HL-60/S4 treated with phorbol 12-myristate 13-acetate at 8.2 ng/mL for 4 days and 3 days (cell line): ENCODE data around the gene DLG4.
"Not testable (repeated sequence)": the region's sequence is repeated elsewhere in the genome, so short reads cannot be mapped to it uniquely, and the experiment has no call there.

ENCODE experiments used
- in situ Hi-C: fragments of 300-500 bp; cut with MboI; formaldehyde crosslinking; loops from 2 replicates; pipeline ENCODE4 v1.15.0; 2022; ENCODE audit warnings: low sequenced_read_pairs

DLG4 gene

GRCh38 chr17:7190276-7190917 lies 29.2 kb downstream of the DLG4 start:
- in situ Hi-C loops, result no loop called here

DNA sequence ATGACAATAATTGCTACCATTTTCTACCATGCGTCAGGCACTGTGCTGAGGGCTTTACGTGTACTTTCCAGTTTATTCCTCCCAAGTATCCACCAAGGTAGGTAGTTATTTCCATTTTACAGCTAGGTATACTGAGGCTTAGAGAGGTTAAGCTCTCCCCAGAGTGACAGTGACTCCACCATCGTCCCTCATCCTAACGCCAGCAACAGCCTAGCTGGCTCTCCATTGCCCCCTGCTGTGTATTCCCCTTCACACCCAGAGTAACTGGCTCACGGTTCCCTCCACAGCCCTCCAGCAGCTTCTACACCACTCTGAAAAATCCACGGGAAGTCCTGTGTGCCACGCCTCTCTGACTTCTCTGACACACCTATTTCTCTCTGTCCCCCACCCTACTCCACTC lies 33.4 kb downstream of the DLG4 start:
- in situ Hi-C loops, result no loop called here

DNA sequence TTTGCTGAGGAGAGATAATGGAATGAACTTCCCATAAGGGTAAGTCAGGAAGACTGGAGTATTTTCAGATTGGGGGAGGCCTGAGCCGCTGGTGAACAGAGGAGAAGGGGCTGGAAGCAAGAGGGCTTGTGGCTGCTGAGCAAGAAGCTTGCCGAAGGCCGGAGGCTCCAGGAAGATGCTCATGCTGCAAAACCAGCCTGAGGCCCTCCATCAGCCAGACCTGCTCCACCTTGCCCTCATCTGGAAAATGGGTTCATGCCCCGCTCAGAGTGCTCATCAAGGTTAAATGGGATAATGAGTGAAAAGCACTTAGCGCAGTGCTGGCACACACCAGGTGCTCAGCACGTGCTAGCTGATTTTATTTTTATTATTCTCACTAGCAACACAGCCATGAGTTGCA lies 35.0 kb downstream of the DLG4 start:
- in situ Hi-C loops, result no loop called here

DNA sequence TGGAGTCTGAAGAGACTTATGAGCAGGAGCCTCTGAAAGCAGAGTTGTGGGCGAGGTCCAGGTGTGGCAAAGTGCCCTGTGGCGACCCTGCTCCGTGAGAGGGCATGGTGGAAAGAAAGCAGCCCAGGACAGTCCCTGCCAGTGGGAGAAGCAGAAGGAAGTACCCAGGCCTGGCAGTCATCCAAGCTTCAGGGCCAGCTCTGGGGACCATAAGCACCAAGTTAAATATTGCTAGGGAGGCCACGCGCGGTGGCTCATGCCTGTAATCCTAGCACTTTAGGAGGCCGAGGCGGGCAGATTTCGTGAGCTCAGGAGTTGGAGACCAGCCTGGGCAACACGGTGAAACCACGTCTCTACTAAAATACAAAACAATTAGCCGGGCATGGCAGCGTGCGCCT lies 35.5 kb downstream of the DLG4 start:
- in situ Hi-C loops, result no loop called here

GRCh38 chr17:7183433-7184090 lies 36.1 kb downstream of the DLG4 start:
- in situ Hi-C loops, result no loop called here

DNA sequence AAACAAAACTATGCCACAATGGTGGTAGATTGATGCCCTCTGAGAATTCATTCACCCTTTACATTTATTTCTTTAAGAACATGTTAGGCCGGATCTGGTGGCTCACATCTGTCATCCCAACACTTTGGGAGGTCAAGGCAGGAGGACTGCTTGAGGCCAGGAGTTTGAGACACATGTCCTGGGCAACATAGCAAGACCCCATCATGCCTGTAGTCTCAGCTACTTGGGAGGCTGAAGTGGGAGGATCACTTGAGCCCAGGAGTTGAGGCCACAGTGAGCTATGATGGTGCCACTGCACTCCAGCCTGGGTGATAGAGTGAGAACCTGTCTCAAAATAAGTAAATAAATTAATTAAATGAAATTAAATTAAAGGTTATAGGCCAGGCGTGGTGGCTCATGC lies 37.5 kb downstream of the DLG4 start:
- in situ Hi-C loops, result not testable (repeated sequence)

GRCh38 chr17:7179317-7180254 lies 40.0 kb downstream of the DLG4 start, which contains the start of gene ASGR1:
Gene ASGR1, minus strand, starts transcription at chr17:7179370. Its CDS starts 807 bp downstream, at chr17:7178563.
- in situ Hi-C loops, result no loop called here

- in situ Hi-C loops, result no loop called here
Observed at GRCh38 chr17:7178973-7179316, 40.7 kb downstream of the DLG4 start.

- in situ Hi-C loops, result no loop called here
Observed at GRCh38 chr17:7177954-7178477, 41.6 kb downstream of the DLG4 start.

- in situ Hi-C loops, result no loop called here
Observed at GRCh38 chr17:7177191-7177953, 42.3 kb downstream of the DLG4 start.

GRCh38 chr17:7176841-7177190 lies 42.8 kb downstream of the DLG4 start:
- in situ Hi-C loops, result no loop called here

DNA sequence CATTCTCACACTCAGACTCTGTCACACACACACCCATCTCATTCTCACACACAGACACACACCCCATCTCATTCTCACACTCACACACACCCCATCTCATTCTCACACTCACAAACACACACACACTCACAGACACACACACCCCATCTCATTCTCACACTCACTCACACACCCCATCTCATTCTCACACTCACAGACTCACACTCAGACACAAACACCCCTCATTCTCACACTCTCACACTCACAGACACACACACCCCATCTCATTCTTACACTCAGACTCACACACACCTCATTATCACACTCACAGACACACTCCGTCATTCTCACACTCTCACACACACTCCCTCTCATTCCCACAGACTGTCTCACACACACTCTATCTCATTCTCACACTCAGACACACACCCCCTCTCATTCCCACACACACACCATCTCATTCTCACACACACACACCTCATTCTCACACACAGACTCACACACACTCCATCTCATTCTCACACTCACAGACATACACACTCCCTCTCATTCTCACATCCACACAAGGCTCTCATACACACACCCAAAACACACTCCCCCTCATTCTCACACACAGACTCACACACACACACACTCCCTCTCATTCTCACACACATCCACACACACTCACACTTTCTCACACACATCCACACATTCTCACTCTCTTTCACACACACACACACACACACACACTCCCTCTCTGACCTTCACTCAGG lies 43.4 kb downstream of the DLG4 start:
- in situ Hi-C loops, result no loop called here

GRCh38 chr17:7175330-7175733 lies 44.3 kb downstream of the DLG4 start:
- in situ Hi-C loops, result no loop called here

DNA sequence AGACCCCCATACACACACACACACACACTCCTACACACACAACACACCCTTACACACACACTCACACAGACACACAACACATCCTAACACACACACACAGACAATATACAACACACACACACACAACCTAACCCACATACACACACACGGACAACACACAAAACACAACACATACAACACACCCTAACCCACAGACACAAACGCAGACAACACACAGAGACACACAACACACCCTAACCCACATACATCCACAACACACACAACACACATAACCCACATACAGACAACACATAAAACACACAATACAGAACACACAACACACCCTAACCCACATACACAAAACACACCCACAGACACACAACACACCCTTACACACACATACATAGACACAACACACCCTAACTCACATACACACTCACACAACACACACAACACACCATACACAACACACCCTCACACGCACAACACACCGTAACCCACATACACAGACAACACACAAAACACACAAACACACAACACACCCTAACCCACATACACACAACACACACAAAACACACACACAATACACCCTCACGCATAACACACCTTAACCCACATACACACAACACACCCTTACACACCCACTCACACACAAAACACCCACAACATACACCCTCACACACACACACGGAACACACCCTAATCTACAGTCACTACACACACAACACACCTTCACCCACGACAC lies 44.9 kb downstream of the DLG4 start:
- in situ Hi-C loops, result no loop called here

GRCh38 chr17:7173687-7174602 lies 45.7 kb downstream of the DLG4 start:
- in situ Hi-C loops, result no loop called here

DNA sequence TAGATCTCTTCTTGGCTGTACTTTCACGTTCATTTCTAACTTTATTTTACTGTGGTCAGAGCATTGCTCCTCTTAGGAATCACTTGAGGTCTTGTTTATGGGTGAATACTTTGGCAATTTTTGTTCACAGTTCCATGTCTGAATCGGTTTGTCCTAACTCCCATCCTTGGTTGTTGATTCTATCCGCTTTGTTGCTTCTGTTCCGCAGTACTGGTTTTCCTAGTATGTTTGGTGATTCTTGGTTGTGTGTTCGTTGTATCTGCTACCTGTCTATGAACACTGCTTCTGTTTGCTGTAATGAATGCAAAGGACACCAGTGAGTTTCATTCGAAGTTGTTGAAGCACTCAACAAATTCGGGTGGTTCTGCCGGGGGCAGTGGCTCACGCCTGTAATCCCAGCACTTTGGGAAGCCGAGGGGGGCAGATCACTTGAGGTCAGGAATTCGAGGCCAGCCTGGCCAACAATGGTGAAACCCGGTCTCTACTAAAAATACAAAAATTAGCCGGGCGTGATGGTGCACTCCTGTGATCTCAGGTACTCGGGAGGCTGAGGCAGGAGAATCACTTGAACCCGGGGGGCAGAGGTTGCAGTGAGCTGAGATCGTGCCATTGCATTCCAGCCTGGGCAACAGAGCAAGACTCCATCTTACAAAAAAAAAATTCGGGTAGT lies 47.0 kb downstream of the DLG4 start:
- in situ Hi-C loops, result not testable (repeated sequence)

DNA sequence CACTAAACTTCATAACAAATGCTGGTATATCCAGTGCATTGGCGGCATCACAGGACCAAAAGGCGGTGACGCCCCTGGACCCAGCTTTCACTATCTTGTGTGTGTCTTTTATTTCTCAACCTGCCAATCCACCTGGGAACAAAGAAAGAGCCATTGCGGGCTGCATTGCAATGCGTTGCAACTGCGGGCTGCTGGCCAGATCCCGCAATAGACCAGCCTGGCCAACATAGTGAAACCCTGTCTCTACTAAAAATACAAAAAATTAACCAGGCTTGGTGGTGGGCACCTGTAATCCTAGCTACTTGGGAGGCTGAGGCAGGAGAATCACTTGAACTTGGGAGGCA lies 50.1 kb downstream of the DLG4 start:
- in situ Hi-C loops, result not testable (repeated sequence)
